GM12892 (cell line): ENCODE results near the gene XIRP1.

Experiments used
- POLR2A ChIP-seq: IDR thresholded peaks from 2 replicates; pipeline ENCODE4 v1.6.1; 2011; ENCODE audit warnings: low read depth, low read length, control low read depth
- POLR2AphosphoS5 ChIP-seq: IDR thresholded peaks from 2 replicates; pipeline ENCODE4 v1.6.1; 2011; ENCODE audit warnings: low read depth, low read length, control low read depth

DNA sequence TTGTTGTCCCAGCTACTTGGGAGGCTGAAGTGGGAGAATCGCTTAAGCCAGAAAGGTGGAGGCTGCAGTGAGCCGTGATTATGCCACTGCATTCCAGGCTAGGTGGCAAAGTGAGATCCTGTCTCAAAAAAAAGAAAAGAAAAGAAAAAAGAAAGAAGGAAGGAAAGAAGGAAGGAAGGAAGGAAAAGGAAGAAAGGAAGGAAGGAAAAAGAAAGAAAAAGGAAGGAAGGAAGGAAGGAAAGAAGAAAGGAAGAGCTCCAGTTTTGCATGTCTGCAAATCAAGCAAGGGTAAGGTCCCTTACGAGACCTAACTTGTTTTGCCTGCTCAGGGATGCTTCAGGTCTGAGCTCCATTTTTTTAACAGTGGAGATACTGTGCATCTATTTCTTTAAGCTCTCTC is 3.6 kb upstream of the XIRP1 start:
- no peak for TF ChIP-seq POLR2A
- TF ChIP-seq POLR2AphosphoS5, result no peak
